Cortex of kidney (tissue), 1 donor: ENCODE measurements around the gene LARP6.
"Not testable (repeated sequence)": the region's sequence is repeated elsewhere in the genome, so short reads cannot be mapped to it uniquely, and the experiment has no call there.

ENCODE experiments used
- DNase-seq: peaks from one replicate; lab custom pipeline; 2025; lab: John Stamatoyannopoulos, UW

Gene LARP6

GRCh38 chr15:70829371-70830166 is 24.4 kb downstream of the LARP6 start:
- DNase-seq: no peak

GRCh38 chr15:70827721-70828120 is 26.2 kb downstream of the LARP6 start:
- DNase-seq: no peak

- no peak for DNase-seq
Observed at GRCh38 chr15:70826634-70827033, 27.3 kb downstream of the LARP6 start.

GRCh38 chr15:70825841-70826240 is 28.1 kb downstream of the LARP6 start:
- DNase-seq: no peak

GRCh38 chr15:70823196-70823595 is 30.8 kb downstream of the LARP6 start:
- DNase-seq: no peak

- no peak for DNase-seq
Observed at GRCh38 chr15:70820214-70820613, 33.7 kb downstream of the LARP6 start.

GRCh38 chr15:70818580-70818979 is 35.4 kb downstream of the LARP6 start:
- DNase-seq: no peak

GRCh38 chr15:70817266-70817665 is 36.7 kb downstream of the LARP6 start:
- DNase-seq: no peak

- no peak for DNase-seq
Observed at GRCh38 chr15:70815604-70816003, 38.4 kb downstream of the LARP6 start.

GRCh38 chr15:70815011-70815410 is 38.9 kb downstream of the LARP6 start:
- not testable (repeated sequence) for DNase-seq

GRCh38 chr15:70812827-70813364 is 41.1 kb downstream of the LARP6 start:
- DNase-seq: no peak

- no peak for DNase-seq
Observed at GRCh38 chr15:70810916-70811578, 42.9 kb downstream of the LARP6 start.

- DNase-seq: no peak
Observed at GRCh38 chr15:70806992-70807712, 46.8 kb downstream of the LARP6 start.

GRCh38 chr15:70804388-70804787 is 49.6 kb downstream of the LARP6 start:
- not testable (repeated sequence) for DNase-seq

GRCh38 chr15:70802629-70803028 is 51.3 kb downstream of the LARP6 start:
- no peak for DNase-seq

- DNase-seq: no peak
Observed at GRCh38 chr15:70801109-70801508, 52.8 kb downstream of the LARP6 start.

GRCh38 chr15:70799667-70800450 is 54.1 kb downstream of the LARP6 start:
- no peak for DNase-seq

GRCh38 chr15:70797464-70797863 is 56.5 kb downstream of the LARP6 start:
- DNase-seq: no peak

- no peak for DNase-seq
Observed at GRCh38 chr15:70796516-70797310, 57.2 kb downstream of the LARP6 start.

- DNase-seq: no peak
Observed at GRCh38 chr15:70795311-70795665, 58.7 kb downstream of the LARP6 start.
